ENCODE data around the gene ZNF655. TPM values are rescaled to one million over a fixed set of nuclear protein-coding genes. Genes with fewer than 3 reads are reported as not detected.

Gene ZNF655, protein sequence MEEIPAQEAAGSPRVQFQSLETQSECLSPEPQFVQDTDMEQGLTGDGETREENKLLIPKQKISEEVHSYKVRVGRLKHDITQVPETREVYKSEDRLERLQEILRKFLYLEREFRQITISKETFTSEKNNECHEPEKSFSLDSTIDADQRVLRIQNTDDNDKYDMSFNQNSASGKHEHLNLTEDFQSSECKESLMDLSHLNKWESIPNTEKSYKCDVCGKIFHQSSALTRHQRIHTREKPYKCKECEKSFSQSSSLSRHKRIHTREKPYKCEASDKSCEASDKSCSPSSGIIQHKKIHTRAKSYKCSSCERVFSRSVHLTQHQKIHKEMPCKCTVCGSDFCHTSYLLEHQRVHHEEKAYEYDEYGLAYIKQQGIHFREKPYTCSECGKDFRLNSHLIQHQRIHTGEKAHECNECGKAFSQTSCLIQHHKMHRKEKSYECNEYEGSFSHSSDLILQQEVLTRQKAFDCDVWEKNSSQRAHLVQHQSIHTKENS
- total RNA-seq, result 48.9 and 53.7 TPM in 2 replicates

GRCh38 chr7:99558306-99559174, at the start of gene ZNF655:
TSS of gene ZNF655 (plus strand) at chr7:99558642. CDS start at chr7:99560560, 1,918 bp downstream.

DNA sequence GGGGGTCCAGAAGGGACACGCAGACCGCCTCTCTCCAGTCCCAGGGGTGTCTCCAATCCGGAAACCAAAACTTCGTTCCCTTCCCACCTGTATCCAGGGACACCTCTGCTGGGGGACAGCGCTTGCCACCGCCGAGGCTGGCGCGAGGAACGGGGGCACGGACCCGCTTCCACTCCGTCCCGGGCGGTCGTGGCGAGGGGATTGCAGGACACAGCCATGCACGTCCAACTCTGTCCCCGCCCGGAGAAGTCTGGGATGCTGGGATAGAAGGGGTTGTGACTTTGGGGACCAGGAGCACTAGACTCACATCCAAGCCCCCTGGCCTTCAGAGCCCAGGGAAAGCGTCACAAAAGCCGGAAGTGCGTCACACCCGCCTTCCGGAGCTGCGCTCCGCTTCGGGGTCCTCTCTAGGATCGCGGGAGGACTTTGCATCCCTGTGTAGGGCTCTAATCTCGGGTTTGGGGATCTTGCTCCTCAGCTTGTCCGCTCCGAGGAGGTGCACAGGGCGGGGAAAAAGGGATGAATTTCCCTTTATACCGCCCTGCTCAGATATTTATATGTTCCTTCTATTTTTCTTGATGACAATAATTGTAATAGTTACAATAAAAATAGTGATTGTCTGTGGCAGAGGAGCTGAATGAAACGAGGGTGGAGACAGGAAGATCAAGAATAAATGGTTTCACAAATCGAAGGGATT, 6.5 kb upstream of the ZNF655 start, which contains the start of gene FAM200A:
TSS of gene FAM200A (minus strand) at position 348 of the 697 bp plus-strand sequence. CDS start 3,707 bp downstream, outside the sequence.

GRCh38 chr7:99597762-99598501, 39.5 kb downstream of the ZNF655 start, which contains the start of gene TMEM225B:
TSS of gene TMEM225B (plus strand) at chr7:99598267. CDS start at chr7:99604389, 6,122 bp downstream.

GRCh38 chr7:99616359-99617191, 58.1 kb downstream of the ZNF655 start, which contains the start of gene ZSCAN25:
TSS of gene ZSCAN25 (plus strand) at chr7:99616946. CDS start at chr7:99619607, 2,661 bp downstream.

Other genes with a start within 250 kb of the ZNF655 start
- gene ARPC1A, start 232.7 kb upstream of the ZNF655 start, total RNA-seq, result 147 and 185 TPM in 2 replicates
- gene ARPC1B, start 183.9 kb upstream of the ZNF655 start, total RNA-seq, result 348 and 395 TPM in 2 replicates
- gene PDAP1, start 150.0 kb upstream of the ZNF655 start, total RNA-seq, result 23.5 and 58.7 TPM in 2 replicates
- gene BUD31, start 149.7 kb upstream of the ZNF655 start, total RNA-seq, result 65.4 and 79.7 TPM in 2 replicates
- 6.2 and 9.5 TPM in 2 replicates for gene PTCD1, start 119.8 kb upstream of the ZNF655 start, total RNA-seq
- 23.1 and 37.5 TPM in 2 replicates for gene CPSF4, start 119.7 kb upstream of the ZNF655 start, total RNA-seq
- 1,186 and 1,721 TPM in 2 replicates for gene ATP5MF, start 92.5 kb upstream of the ZNF655 start, total RNA-seq
- 3.1 and 7.5 TPM in 2 replicates for gene ZNF789, start 85.8 kb upstream of the ZNF655 start, total RNA-seq
- 7.7 and 10.8 TPM in 2 replicates for gene ZNF394, start 58.4 kb upstream of the ZNF655 start, total RNA-seq
- gene ZKSCAN5, start 54.0 kb upstream of the ZNF655 start, total RNA-seq, result 5.4 and 6.8 TPM in 2 replicates
- gene FAM200A, start 6.5 kb upstream of the ZNF655 start, total RNA-seq, result 2.6 and 3.9 TPM in 2 replicates
- gene TMEM225B, start 39.6 kb downstream of the ZNF655 start, total RNA-seq, result 0.51 and 0.65 TPM in 2 replicates
- 7.3 and 8.4 TPM in 2 replicates for gene ZSCAN25, start 58.3 kb downstream of the ZNF655 start, total RNA-seq
- gene CYP3A5, start 121.4 kb downstream of the ZNF655 start, total RNA-seq, result 0.16 and 3.4 TPM in 2 replicates
- not detected in 2 replicates for gene CYP3A7, start 176.6 kb downstream of the ZNF655 start, total RNA-seq
- under 0.01 TPM in 1 of 2 replicates, not detected in the other for gene CYP3A4, start 225.5 kb downstream of the ZNF655 start, total RNA-seq